ENCODE results near the gene SMIM3.
"Not testable (repeated sequence)": the region's sequence is repeated elsewhere in the genome, so short reads cannot be mapped to it uniquely, and the experiment has no call there.

The SMIM3 gene

GRCh38 chr5:150794927-150795326 lies 16.4 kb downstream of the SMIM3 start:
- no peak for DNase-seq (ENCODE audit: low read depth)

GRCh38 chr5:150797384-150797783 lies 18.8 kb downstream of the SMIM3 start:
- no peak for DNase-seq (ENCODE audit: low read depth)

- no peak for DNase-seq (ENCODE audit: low read depth)
Observed at GRCh38 chr5:150801117-150801927, 22.8 kb downstream of the SMIM3 start.

GRCh38 chr5:150804388-150804787 lies 25.8 kb downstream of the SMIM3 start:
- DNase-seq (ENCODE audit: low read depth) = no peak

- no peak for DNase-seq (ENCODE audit: low read depth)
Observed at GRCh38 chr5:150809363-150809762, 30.8 kb downstream of the SMIM3 start.

- DNase-seq (ENCODE audit: low read depth) = no peak
Observed at GRCh38 chr5:150815010-150815409, 36.5 kb downstream of the SMIM3 start.

- DNase-seq (ENCODE audit: low read depth) = no peak
Observed at GRCh38 chr5:150816946-150817345, 38.4 kb downstream of the SMIM3 start.

- DNase-seq (ENCODE audit: low read depth) = no peak
Observed at GRCh38 chr5:150829744-150830143, 51.2 kb downstream of the SMIM3 start.

GRCh38 chr5:150831821-150832220 lies 53.3 kb downstream of the SMIM3 start:
- not testable (repeated sequence) for DNase-seq (ENCODE audit: low read depth)

GRCh38 chr5:150836064-150836463 lies 57.5 kb downstream of the SMIM3 start:
- no peak for DNase-seq (ENCODE audit: low read depth)

- DNase-seq (ENCODE audit: low read depth) = no peak
Observed at GRCh38 chr5:150836703-150837102, 58.1 kb downstream of the SMIM3 start.

- not testable (repeated sequence) for DNase-seq (ENCODE audit: low read depth)
Observed at GRCh38 chr5:150845185-150845859, 66.8 kb downstream of the SMIM3 start.

GRCh38 chr5:150846308-150846653 lies 67.7 kb downstream of the SMIM3 start, which contains the start of gene IRGM:
TSS of gene IRGM (plus strand) at chr5:150846521. CDS start at chr5:150848124, 1,603 bp downstream.
- DNase-seq (ENCODE audit: low read depth) = not testable (repeated sequence)

Data from activated T-helper 9 cell treated with anti-CD3 and anti-CD28 coated beads, Interleukin-2, amount 50 U/mL, for 16 hours (primary cell).